WTC11 (cell line): ENCODE measurements around the gene TAC3.

Experiments
- EMX1 ChIP-seq: fragments of 250-450 bp; sonication (Bioruptor Pico); IDR thresholded peaks from 2 replicates; pipeline ENCODE4 v1.8.0; 2021; ENCODE audit warnings: mild to moderate bottlenecking
- ETV6 ChIP-seq: sonication (generic); formaldehyde crosslinking; IDR thresholded peaks from 2 replicates; pipeline ENCODE4 v1.8.1; 2022; ENCODE audit warnings: mild to moderate bottlenecking, missing genetic modification reagents
- GABPB1 ChIP-seq: sonication (generic); formaldehyde crosslinking; IDR thresholded peaks from 2 replicates; pipeline ENCODE4 v1.8.1; 2023; ENCODE audit warnings: mild to moderate bottlenecking, missing genetic modification reagents
- JUN ChIP-seq: sonication (generic); formaldehyde crosslinking; IDR thresholded peaks from 2 replicates; pipeline ENCODE4 v1.8.0; 2023; ENCODE audit warnings: mild to moderate bottlenecking, missing genetic modification reagents
- NFATC4 ChIP-seq: fragments of 250-450 bp; sonication (Bioruptor Pico); IDR thresholded peaks from 2 replicates; pipeline ENCODE4 v1.9.0; 2021; ENCODE audit warnings: mild to moderate bottlenecking
- NFYB ChIP-seq: sonication (generic); formaldehyde crosslinking; conservative IDR thresholded peaks from 2 replicates; pipeline ENCODE4 v1.8.0; 2022; ENCODE audit warnings: low read depth, missing genetic modification reagents
- NR2C2 ChIP-seq: sonication (generic); formaldehyde crosslinking; IDR thresholded peaks from 2 replicates; pipeline ENCODE4 v1.8.0; 2022; ENCODE audit warnings: mild to moderate bottlenecking, missing genetic modification reagents
- RORB ChIP-seq: fragments of 250-450 bp; sonication (Bioruptor Pico); IDR thresholded peaks from 2 replicates; pipeline ENCODE4 v1.9.0; 2021; ENCODE audit warnings: mild to moderate bottlenecking
- TCF7 ChIP-seq: sonication (generic); formaldehyde crosslinking; IDR thresholded peaks from 2 replicates; pipeline ENCODE4 v1.8.0; 2022; ENCODE audit warnings: mild to moderate bottlenecking, low read depth, missing genetic modification reagents, moderate library complexity
- ZNF232 ChIP-seq: sonication (generic); formaldehyde crosslinking; IDR thresholded peaks from 2 replicates; pipeline ENCODE4 v1.8.0; 2022; ENCODE audit warnings: mild to moderate bottlenecking, missing genetic modification reagents
- TF ChIP-seq, protein P1 (sequence below): fragments of 200-600 bp; IDR thresholded peaks from 2 replicates; pipeline ENCODE4 v1.8.0; 2022; ENCODE audit warnings: antibody characterized with exemption
- TF ChIP-seq, protein P2 (sequence below): sonication (generic); formaldehyde crosslinking; IDR thresholded peaks from 2 replicates; pipeline ENCODE4 v1.8.1; 2022; ENCODE audit warnings: low read depth, missing genetic modification reagents, borderline replicate concordance
- TF ChIP-seq, protein P3 (sequence below): sonication (generic); formaldehyde crosslinking; IDR thresholded peaks from 2 replicates; pipeline ENCODE4 v1.8.1; 2022; ENCODE audit warnings: missing genetic modification reagents, borderline replicate concordance
- TF ChIP-seq, protein P4 (sequence below): sonication (generic); formaldehyde crosslinking; conservative IDR thresholded peaks from 2 replicates; pipeline ENCODE4 v1.8.1; 2022; ENCODE audit warnings: mild to moderate bottlenecking, missing genetic modification reagents

DNA sequence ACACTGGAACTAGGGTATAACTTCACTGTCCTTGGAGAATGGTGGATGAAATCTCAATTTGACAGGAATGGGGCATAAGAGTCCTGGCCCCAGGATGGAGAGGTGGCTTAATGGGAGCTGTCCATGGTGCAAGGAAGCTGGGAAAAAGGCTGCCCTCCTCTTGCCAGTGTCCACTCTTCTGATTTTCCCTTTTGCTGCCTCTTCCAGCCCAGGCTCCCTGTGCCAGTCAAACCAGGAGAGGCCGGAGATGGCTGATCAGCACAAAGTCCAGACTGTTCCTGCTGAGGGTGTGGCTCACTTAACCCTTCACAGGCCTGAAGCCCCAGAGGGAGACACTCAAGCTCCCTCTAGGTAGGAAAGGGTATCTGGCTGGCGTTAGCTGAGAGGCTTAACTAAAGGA lies 33.6 kb upstream of the TAC3 start, which contains the start of gene MYO1A:
- no peak for TF ChIP-seq NFATC4
- TF ChIP-seq, protein P1, sequence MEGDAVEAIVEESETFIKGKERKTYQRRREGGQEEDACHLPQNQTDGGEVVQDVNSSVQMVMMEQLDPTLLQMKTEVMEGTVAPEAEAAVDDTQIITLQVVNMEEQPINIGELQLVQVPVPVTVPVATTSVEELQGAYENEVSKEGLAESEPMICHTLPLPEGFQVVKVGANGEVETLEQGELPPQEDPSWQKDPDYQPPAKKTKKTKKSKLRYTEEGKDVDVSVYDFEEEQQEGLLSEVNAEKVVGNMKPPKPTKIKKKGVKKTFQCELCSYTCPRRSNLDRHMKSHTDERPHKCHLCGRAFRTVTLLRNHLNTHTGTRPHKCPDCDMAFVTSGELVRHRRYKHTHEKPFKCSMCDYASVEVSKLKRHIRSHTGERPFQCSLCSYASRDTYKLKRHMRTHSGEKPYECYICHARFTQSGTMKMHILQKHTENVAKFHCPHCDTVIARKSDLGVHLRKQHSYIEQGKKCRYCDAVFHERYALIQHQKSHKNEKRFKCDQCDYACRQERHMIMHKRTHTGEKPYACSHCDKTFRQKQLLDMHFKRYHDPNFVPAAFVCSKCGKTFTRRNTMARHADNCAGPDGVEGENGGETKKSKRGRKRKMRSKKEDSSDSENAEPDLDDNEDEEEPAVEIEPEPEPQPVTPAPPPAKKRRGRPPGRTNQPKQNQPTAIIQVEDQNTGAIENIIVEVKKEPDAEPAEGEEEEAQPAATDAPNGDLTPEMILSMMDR, result no peak
- no peak for TF ChIP-seq NFYB (CRISPR knock-in tag)
- no peak for TF ChIP-seq TCF7
- TF ChIP-seq, protein P2, sequence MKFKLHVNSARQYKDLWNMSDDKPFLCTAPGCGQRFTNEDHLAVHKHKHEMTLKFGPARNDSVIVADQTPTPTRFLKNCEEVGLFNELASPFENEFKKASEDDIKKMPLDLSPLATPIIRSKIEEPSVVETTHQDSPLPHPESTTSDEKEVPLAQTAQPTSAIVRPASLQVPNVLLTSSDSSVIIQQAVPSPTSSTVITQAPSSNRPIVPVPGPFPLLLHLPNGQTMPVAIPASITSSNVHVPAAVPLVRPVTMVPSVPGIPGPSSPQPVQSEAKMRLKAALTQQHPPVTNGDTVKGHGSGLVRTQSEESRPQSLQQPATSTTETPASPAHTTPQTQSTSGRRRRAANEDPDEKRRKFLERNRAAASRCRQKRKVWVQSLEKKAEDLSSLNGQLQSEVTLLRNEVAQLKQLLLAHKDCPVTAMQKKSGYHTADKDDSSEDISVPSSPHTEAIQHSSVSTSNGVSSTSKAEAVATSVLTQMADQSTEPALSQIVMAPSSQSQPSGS (CRISPR knock-in tag), result no peak
- no peak for TF ChIP-seq JUN (CRISPR knock-in tag)
- TF ChIP-seq ZNF232 (CRISPR knock-in tag), result no peak
- TF ChIP-seq RORB, result no peak
- no peak for TF ChIP-seq EMX1 (CRISPR knock-in tag)
- TF ChIP-seq, protein P3, sequence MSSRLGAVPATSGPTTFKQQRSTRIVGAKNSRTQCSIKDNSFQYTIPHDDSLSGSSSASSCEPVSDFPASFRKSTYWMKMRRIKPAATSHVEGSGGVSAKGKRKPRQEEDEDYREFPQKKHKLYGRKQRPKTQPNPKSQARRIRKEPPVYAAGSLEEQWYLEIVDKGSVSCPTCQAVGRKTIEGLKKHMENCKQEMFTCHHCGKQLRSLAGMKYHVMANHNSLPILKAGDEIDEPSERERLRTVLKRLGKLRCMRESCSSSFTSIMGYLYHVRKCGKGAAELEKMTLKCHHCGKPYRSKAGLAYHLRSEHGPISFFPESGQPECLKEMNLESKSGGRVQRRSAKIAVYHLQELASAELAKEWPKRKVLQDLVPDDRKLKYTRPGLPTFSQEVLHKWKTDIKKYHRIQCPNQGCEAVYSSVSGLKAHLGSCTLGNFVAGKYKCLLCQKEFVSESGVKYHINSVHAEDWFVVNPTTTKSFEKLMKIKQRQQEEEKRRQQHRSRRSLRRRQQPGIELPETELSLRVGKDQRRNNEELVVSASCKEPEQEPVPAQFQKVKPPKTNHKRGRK (CRISPR knock-in tag), result no peak
- no peak for TF ChIP-seq GABPB1 (CRISPR knock-in tag)
- TF ChIP-seq, protein P4, sequence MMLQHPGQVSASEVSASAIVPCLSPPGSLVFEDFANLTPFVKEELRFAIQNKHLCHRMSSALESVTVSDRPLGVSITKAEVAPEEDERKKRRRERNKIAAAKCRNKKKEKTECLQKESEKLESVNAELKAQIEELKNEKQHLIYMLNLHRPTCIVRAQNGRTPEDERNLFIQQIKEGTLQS (CRISPR knock-in tag), result no peak
- TF ChIP-seq NR2C2 (CRISPR knock-in tag), result no peak
- TF ChIP-seq ETV6 (CRISPR knock-in tag), result no peak
